ACC112 (cell line): ENCODE results near the gene LRRC75A.
"Not testable (repeated sequence)": the region's sequence is repeated elsewhere in the genome, so short reads cannot be mapped to it uniquely, and the experiment has no call there.

Source experiments
- H2AFZ ChIP-seq: fragments of 200-600 bp; sonication (generic); one replicate; pipeline ENCODE4 v1.6.0; 2017; ENCODE audit warnings: antibody characterized with exemption, low read length; ENCODE audit not compliant: unreplicated experiment
- H3K27ac ChIP-seq: fragments of 200-600 bp; sonication (generic); 2 replicates; pipeline ENCODE4 v1.5.1; 2014; ENCODE audit warnings: low read depth, mild to moderate bottlenecking, antibody characterized with exemption, low read length, moderate library complexity
- H3K27me3 ChIP-seq: fragments of 200-600 bp; sonication (generic); 2 replicates; pipeline ENCODE4 v1.6.1; 2014; ENCODE audit warnings: mild to moderate bottlenecking, antibody characterized with exemption, low read length, moderate library complexity, mixed read lengths; ENCODE audit not compliant: insufficient read depth
- H3K36me3 ChIP-seq: fragments of 200-600 bp; sonication (generic); 2 replicates; pipeline ENCODE4 v1.6.1; 2016; ENCODE audit warnings: mild to moderate bottlenecking, antibody characterized with exemption, low read length, moderate library complexity, mixed read lengths; ENCODE audit not compliant: insufficient read depth
- H3K4me1 ChIP-seq: fragments of 200-600 bp; sonication (generic); one replicate; pipeline ENCODE4 v1.6.1; 2016; ENCODE audit warnings: low read length, mixed read lengths; ENCODE audit not compliant: insufficient read depth, unreplicated experiment, control insufficient read depth
- H3K4me3 ChIP-seq: fragments of 200-600 bp; sonication (generic); 2 replicates; pipeline ENCODE4 v1.5.1; 2014; ENCODE audit warnings: mild to moderate bottlenecking, low read depth, low read length
- H3K79me2 ChIP-seq: fragments of 200-600 bp; sonication (generic); one replicate; pipeline ENCODE4 v1.6.0; 2016; ENCODE audit warnings: low read length; ENCODE audit not compliant: control insufficient read depth, unreplicated experiment, insufficient read depth

LRRC75A gene

DNA sequence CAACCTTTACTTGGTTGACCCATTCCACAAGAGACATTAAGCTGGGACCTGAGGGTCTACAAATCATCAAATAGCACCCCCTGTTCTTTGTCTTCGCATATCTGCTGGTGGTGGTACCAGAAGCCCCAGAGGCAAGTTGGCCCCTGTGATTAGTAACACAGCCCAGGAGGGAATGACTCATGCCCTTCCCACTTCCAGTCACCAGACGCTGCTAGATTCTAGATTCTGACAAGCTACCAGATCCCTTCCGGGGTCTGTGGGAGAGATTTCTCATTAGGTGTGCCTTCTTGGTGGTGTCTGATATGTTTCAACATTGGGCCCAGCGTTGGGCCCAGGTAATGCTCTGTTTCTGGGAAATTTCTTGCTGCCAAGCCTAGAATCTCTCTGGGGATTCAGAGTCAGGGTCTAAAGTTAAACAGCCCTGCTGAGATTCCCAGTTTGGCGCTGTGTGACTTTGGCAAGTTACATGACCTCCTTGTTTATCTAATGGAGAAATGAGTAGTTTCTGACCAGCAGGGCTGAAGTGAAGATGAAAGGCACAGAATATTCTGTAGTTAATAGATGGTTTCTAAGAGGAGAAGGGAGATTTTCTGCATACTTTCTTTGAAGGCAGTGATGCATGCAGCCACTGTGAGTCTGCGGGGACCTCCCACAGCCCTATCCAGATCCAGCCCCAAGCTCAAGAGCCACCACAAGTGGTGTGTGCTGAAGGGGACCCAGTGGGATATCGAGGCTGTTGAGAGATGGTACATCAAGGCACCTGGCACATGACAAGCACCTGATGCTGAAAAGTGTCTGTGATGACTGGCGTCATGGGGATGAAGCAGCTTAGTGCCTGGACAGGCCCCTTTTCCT lies 72.7 kb downstream of the LRRC75A start:
- H3K27me3 ChIP-seq: no peaks in the 10 kb centered on the region
- H3K4me3 ChIP-seq: peak overlapping the region; percentile 64
- 0 out of 2 replicates have a peak, but pooled peaks cover 3% of the 10 kb centered on the region for H3K36me3 ChIP-seq
- peak overlapping the region; percentile 58 for H2AFZ ChIP-seq
- H3K27ac ChIP-seq: peak overlapping the region; percentile 94
- peaks cover 46% of the 10 kb centered on the region for H3K4me1 ChIP-seq
- peaks cover 34% of the 10 kb centered on the region for H3K79me2 ChIP-seq

DNA sequence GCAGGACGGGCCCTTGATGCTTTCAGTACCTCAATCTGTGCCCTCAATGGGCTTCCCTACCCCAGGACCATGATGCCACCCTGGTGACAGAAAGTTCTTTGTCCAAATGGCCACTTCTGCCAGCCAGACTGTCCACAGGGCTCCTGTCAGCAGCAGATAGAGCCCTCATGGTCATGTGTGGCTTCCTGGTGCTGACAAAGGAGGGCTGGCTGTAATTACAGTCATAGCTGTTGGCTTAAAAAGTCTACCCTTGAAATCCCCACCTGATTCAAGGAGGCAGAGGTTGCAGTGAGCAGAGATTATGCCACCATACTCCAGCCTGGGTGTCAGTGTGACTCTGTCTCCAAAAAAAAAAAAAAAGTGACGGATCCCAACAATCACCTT lies 73.3 kb downstream of the LRRC75A start:
- H3K4me3 ChIP-seq: no peak overlapping the region; the same call in 1 of the 2 replicates
- H3K27ac ChIP-seq: peak overlapping the region; percentile 94
- H3K27me3 ChIP-seq: no peaks in the 10 kb centered on the region
- H2AFZ ChIP-seq: no peak overlapping the region
- peaks cover 46% of the 10 kb centered on the region for H3K4me1 ChIP-seq
- H3K79me2 ChIP-seq: peaks cover 34% of the 10 kb centered on the region
- H3K36me3 ChIP-seq: 0 out of 2 replicates have a peak, but pooled peaks cover 3% of the 10 kb centered on the region

DNA sequence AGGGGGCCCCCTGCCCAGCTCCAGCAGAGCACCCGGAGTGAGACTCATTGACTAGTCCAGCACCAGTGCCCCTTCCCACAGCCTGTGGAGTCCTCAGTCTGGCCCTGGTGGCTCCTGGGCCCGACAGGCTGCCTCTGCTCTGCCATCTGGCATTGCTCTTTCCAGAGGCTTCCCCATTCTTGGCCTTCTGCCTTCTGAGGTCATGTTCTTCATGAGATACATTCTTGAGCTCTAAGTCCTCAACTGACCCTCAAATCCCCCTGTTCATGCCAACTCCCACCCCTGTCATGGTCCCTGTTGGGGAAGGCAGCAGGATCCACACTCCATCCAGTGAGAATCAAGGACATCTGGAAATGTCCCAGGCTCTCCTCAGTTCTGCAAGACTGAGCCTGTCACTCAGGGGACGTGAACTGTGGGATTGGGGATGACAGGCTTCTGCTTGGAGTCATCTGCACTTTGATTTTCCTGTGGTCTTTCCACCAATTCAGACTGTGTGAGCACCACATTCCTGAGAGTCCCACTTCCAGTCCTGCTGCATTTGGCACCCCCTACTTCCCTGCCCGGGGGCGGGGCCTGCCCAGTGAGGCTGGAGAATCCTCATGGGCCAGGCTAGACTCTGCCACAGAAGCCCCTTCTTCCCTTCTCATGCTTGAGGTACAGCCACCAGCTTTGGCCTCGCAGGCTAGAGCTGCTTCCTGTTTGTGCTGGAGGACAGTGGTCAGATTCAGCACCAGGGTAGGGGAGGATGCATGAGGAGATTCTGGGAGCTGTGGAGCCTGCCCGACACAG lies 73.9 kb downstream of the LRRC75A start:
- Histone ChIP-seq H3K4me3 (no peak overlapping the region), H3K79me2 (peaks cover 34% of the 10 kb centered on the region), H3K4me1 (peaks cover 46% of the 10 kb centered on the region), H3K27ac (peak overlapping the region; percentile 94), H3K36me3 (0 out of 2 replicates have a peak, but pooled peaks cover 3% of the 10 kb centered on the region), H3K27me3 (no peaks in the 10 kb centered on the region), H2AFZ (no peak overlapping the region)

DNA sequence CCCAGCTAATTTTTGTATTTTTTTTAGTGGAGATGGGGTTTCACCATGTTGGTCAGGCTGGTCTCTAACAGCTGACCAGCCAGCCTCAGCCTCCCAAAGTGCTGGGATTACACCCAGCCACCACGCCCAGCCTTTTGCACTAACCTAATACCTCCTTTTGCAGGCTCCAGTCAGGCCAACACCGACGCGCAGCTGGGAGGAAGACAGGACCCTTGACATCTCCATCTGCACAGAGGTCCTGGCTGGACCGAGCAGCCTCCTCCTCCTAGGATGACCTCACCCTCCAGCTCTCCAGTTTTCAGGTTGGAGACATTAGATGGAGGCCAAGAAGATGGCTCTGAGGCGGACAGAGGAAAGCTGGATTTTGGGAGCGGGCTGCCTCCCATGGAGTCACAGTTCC lies 74.6 kb downstream of the LRRC75A start:
- H2AFZ ChIP-seq: no peak overlapping the region
- no peaks in the 10 kb centered on the region for H3K27me3 ChIP-seq
- 0 out of 2 replicates have a peak overlapping the region, but pooled peaks have one; percentile 94 for H3K27ac ChIP-seq
- H3K4me3 ChIP-seq: no peak overlapping the region; the same call in 1 of the 2 replicates
- peaks cover 34% of the 10 kb centered on the region for H3K79me2 ChIP-seq
- H3K36me3 ChIP-seq: 0 out of 2 replicates have a peak, but pooled peaks cover 3% of the 10 kb centered on the region
- H3K4me1 ChIP-seq: peaks cover 46% of the 10 kb centered on the region

DNA sequence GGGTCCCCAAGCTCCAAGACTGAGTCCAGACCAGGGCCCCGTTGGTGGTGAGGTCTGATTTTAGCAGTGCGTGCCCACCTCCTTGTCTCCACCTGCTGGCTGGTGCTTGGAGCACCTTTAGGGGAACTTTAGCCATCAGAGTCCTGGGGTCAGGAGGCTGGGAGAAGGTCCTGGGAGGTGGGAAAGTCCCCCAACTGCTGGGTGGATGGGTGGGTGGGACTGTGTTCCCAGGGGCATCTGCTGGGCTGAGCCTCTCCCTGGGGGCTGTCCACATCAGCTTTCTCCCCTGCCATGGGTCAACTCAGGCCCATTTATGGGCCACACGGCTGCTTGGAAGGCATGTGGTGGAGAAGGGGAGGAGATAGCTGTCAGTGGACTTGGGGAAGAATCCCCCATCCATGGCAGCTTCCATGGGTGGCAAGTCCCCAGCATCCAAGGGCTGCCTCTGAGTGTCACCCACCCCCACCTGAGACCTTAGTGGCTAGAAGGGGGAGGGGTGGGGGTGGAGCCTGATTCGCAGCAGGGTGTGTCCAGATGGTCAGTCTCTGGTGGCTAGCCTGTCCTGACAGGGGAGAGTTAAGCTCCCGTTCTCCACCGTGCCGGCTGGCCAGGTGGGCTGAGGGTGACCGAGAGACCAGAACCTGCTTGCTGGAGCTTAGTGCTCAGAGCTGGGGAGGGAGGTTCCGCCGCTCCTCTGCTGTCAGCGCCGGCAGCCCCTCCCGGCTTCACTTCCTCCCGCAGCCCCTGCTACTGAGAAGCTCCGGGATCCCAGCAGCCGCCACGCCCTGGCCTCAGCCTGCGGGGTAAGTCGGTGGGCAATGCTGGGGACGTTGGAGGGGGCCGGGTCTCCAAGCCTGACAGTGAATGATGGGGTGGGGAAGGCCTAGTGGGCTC lies 76.7 kb downstream of the LRRC75A start, which contains the start of gene TRPV2:
TSS of gene TRPV2 (plus strand) at position 541 of the 894 bp plus-strand sequence. CDS start 2,098 bp downstream, outside the sequence.
- Histone ChIP-seq H3K27me3 (no peaks in the 10 kb centered on the region), H3K4me1 (peaks cover 41% of the 10 kb centered on the region), H2AFZ (peak within 1 kb of the TSS; percentile 90), H3K27ac (peak within 1 kb of the TSS; percentile 96), H3K4me3 (peak within 1 kb of the TSS; percentile 99), H3K79me2 (peaks cover 25% of the 10 kb centered on the region), H3K36me3 (no peaks in the 10 kb centered on the region)

DNA sequence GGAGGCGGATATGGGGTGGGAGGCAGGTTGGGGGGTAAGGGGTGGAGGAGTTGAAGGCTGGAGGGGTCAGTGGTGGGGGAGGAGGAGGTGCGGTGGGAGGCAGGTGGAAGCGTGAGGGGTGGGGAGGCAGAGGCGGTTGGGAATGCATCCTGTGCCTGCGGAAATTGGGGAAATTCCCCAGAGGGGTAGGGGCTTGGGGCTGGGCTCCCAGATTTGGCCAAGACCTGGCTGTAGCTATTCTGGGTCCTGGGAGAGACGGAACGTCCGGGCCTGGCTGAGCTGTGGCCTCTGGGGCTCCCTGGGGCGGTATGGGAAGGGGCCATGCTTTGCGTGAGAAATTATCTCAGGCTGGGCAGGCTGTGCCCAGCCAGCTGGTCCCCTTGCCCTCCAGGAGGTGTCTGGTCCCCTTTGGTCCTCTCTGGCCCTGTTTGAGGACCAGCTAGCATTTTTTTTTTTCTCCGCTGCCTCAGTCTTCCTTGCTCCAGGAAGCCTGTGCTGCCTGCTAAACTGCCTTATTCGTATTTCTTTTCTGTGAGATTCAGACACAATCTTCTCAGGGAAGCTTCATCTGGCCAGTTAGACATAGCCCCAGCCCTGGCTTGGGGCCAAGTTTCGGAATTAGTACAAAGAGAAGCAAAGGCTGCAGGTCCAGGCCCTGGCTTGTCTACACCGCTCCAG lies 83.9 kb downstream of the LRRC75A start:
- Histone ChIP-seq H3K36me3 (no peaks in the 10 kb centered on the region), H3K27me3 (no peaks in the 10 kb centered on the region), H3K79me2 (no peaks in the 10 kb centered on the region), H3K4me3 (no peak overlapping the region), H3K27ac (peak overlapping the region; percentile 12; the same call in 1 of the 2 replicates), H2AFZ (no peak overlapping the region), H3K4me1 (peaks cover 6% of the 10 kb centered on the region)

DNA sequence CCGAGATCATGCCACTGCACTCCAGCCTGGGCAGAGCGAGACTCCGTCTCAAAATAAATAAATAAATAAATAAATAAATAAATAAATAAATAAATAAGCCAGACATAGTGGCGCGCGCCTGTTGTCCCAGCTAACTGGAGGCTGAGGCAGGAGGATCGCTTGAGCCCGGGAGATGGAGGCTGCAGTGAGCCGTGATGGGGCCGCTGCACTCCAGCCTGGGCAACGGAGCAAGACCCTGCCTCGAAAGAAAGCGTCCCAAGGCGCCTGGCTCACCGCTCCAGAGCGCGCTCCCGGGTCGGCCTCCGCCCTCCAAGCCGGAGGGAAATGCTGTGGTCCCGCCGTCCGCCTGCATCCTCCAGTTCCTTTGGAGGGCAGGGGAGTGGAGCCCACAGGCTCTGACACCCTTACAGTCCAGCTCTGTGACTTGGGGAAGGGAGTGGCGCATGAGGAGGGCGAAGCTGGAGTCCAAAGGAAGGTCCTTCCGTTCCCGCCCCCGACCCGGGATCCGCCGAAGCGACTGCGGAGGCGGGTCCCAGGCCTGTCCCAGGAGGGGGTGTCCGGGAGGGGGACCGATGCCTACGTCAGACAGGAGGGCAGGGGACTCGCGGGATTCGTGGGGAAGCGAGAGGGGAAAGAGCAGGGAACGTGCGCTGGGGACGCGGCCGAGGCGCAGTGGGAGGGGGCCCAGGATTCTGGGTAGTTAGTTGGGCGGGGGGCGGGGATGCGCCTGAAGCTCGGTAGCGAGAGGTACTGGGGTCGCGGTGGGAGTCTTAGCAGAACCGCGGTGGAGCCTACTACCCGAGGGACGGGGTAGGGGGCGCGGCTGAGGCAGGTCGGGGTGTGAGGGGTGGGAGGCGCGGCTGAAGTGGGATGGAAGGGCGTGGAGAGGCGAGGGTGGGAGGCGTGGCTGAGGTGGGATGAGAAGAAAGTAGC lies 85.0 kb downstream of the LRRC75A start:
- H3K27me3 ChIP-seq: no peaks in the 10 kb centered on the region
- no peaks in the 10 kb centered on the region for H3K79me2 ChIP-seq
- peak overlapping the region; percentile 78 for H3K4me3 ChIP-seq
- no peaks in the 10 kb centered on the region for H3K36me3 ChIP-seq
- peaks cover 6% of the 10 kb centered on the region for H3K4me1 ChIP-seq
- peak overlapping the region; percentile 77 for H2AFZ ChIP-seq
- no peak overlapping the region for H3K27ac ChIP-seq

DNA sequence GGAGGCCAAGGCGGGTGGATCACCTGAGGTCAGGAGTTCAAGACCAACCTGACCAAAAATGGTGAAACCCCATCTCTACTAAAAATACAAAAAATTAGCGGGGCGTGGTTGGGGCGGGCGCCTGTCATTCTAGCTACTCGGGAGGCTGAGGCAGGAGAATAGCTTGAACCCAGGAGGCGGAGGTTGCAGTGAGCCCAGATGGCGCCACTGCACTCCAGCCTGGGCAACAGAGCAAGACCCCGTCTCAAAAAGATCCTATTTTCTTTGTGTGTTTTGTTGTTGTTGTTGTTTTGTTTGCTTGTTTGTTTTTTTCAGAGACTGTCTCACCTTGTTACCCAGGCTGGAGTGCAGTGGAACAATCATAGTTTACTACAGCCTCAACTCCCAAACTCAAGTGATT lies 88.1 kb downstream of the LRRC75A start:
- H3K79me2 ChIP-seq, H2AFZ ChIP-seq, H3K4me1 ChIP-seq, H3K27me3 ChIP-seq, H3K27ac ChIP-seq, H3K4me3 ChIP-seq, H3K36me3 ChIP-seq: not testable (repeated sequence)
